ENCODE data around the gene GGCT.

The GGCT gene

DNA sequence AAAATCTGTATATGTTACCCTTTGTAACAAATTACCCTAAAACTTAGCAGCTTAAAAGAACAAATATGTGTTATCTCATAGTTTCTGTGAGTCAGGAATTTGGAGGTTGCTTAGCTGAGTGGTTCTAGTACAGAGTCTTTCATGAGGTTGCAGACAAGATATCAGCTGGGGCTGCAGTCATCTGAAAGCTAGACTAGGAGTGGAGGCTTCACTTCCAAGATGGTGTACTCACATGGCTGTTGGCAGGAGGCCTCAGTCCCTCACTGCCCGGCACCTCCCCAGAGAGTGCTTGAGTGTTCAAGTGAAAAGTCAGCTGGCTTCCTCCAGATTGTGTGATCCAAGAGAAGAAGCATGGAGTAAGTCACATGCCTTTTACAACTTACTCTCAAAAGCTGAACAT, 16.9 kb upstream of the GGCT start:
- Histone ChIP-seq H4K20me1 (ENCODE audit: insufficient read depth, low read length) (no peaks in the 10 kb centered on the region), H3K4me1 (ENCODE audit: low read length) (no peaks in the 10 kb centered on the region), H3K27me3 (replicated peaks; ENCODE audit: insufficient read depth, low read length) (no peaks in the 10 kb centered on the region), H3K36me3 (replicated peaks; ENCODE audit: insufficient read depth, low read length) (no peaks in the 10 kb centered on the region), H3K4me3 (ENCODE audit: low read length) (no peak overlapping the region), H3K9me2 (replicated peaks; ENCODE audit: insufficient read depth, low read length) (no peaks in the 10 kb centered on the region), H2AFZ (ENCODE audit: low read length) (no peak overlapping the region), H3K9me3 (replicated peaks; ENCODE audit: insufficient read depth, low read length) (no peaks in the 10 kb centered on the region), H3K4me2 (ENCODE audit: low read depth, low read length) (no peak overlapping the region), H3K9ac (ENCODE audit: low read length) (no peak overlapping the region), H3K27ac (ENCODE audit: low read length) (no peak overlapping the region), H3F3A (ENCODE audit: insufficient read depth, low read length) (peaks cover 3% of the 10 kb centered on the region; the same call in 1 of the 2 replicates), H3K79me2 (ENCODE audit: low read length) (no peaks in the 10 kb centered on the region)
- no peak for DNase-seq
- TF ChIP-seq EZH2phosphoT487 (IDR thresholded peaks at IDR 0.05; ENCODE audit: low read length) (no peak), EZH2 (optimal IDR thresholded peaks at IDR 0.05; ENCODE audit: low read depth, low read length) (no peak), CTCF (IDR thresholded peaks at IDR 0.05; ENCODE audit: low read length) (no peak)

GRCh38 chr7:30519122-30519521, 14.5 kb upstream of the GGCT start:
- H3K27ac ChIP-seq (ENCODE audit: low read length), result no peak overlapping the region
- no peak overlapping the region for H2AFZ ChIP-seq (ENCODE audit: low read length)
- H3K9me2 ChIP-seq (replicated peaks; ENCODE audit: insufficient read depth, low read length), result no peaks in the 10 kb centered on the region
- H3K27me3 ChIP-seq (replicated peaks; ENCODE audit: insufficient read depth, low read length), result no peaks in the 10 kb centered on the region
- no peak overlapping the region for H3K4me2 ChIP-seq (ENCODE audit: low read depth, low read length)
- no peaks in the 10 kb centered on the region for H3K4me1 ChIP-seq (ENCODE audit: low read length)
- H4K20me1 ChIP-seq (ENCODE audit: insufficient read depth, low read length), result no peaks in the 10 kb centered on the region
- TF ChIP-seq EZH2 (optimal IDR thresholded peaks at IDR 0.05; ENCODE audit: low read depth, low read length) (no peak), CTCF (IDR thresholded peaks at IDR 0.05; ENCODE audit: low read length) (no peak), EZH2phosphoT487 (IDR thresholded peaks at IDR 0.05; ENCODE audit: low read length) (no peak)
- H3K9ac ChIP-seq (ENCODE audit: low read length), result no peak overlapping the region
- H3F3A ChIP-seq (ENCODE audit: insufficient read depth, low read length), result peaks cover 3% of the 10 kb centered on the region; the same call in 1 of the 2 replicates
- H3K36me3 ChIP-seq (replicated peaks; ENCODE audit: insufficient read depth, low read length), result no peaks in the 10 kb centered on the region
- no peaks in the 10 kb centered on the region for H3K79me2 ChIP-seq (ENCODE audit: low read length)
- H3K4me3 ChIP-seq (ENCODE audit: low read length), result no peak overlapping the region
- no peaks in the 10 kb centered on the region for H3K9me3 ChIP-seq (replicated peaks; ENCODE audit: insufficient read depth, low read length)
- no peak for DNase-seq

- no peaks in the 10 kb centered on the region for H3K4me1 ChIP-seq (ENCODE audit: low read length)
- no peaks in the 10 kb centered on the region for H3K27me3 ChIP-seq (replicated peaks; ENCODE audit: insufficient read depth, low read length)
- H3K9me3 ChIP-seq (replicated peaks; ENCODE audit: insufficient read depth, low read length), result no peaks in the 10 kb centered on the region
- no peak overlapping the region for H3K9ac ChIP-seq (ENCODE audit: low read length)
- no peaks in the 10 kb centered on the region for H3K79me2 ChIP-seq (ENCODE audit: low read length)
- H3K36me3 ChIP-seq (replicated peaks; ENCODE audit: insufficient read depth, low read length), result no peaks in the 10 kb centered on the region
- no peaks in the 10 kb centered on the region for H4K20me1 ChIP-seq (ENCODE audit: insufficient read depth, low read length)
- no peak overlapping the region for H3K4me2 ChIP-seq (ENCODE audit: low read depth, low read length)
- peaks cover 3% of the 10 kb centered on the region; the same call in 1 of the 2 replicates for H3F3A ChIP-seq (ENCODE audit: insufficient read depth, low read length)
- DNase-seq, result no peak
- no peaks in the 10 kb centered on the region for H3K9me2 ChIP-seq (replicated peaks; ENCODE audit: insufficient read depth, low read length)
- no peak overlapping the region for H3K27ac ChIP-seq (ENCODE audit: low read length)
- no peak overlapping the region for H3K4me3 ChIP-seq (ENCODE audit: low read length)
- no peak overlapping the region for H2AFZ ChIP-seq (ENCODE audit: low read length)
- no peak for TF ChIP-seq EZH2phosphoT487 (IDR thresholded peaks at IDR 0.05; ENCODE audit: low read length)
- TF ChIP-seq EZH2 (optimal IDR thresholded peaks at IDR 0.05; ENCODE audit: low read depth, low read length), result no peak
- no peak for TF ChIP-seq CTCF (IDR thresholded peaks at IDR 0.05; ENCODE audit: low read length)
Observed at GRCh38 chr7:30515761-30516160, 11.1 kb upstream of the GGCT start.

All from MM.1S (cell line).